GM12874 (cell line): Measurements from ENCODE around the gene TPRG1.

Source experiments
- TF ChIP-seq, protein P1 (sequence below): IDR thresholded peaks from 2 replicates; pipeline ENCODE4 v1.5.1; 2011; ENCODE audit warnings: low read depth, mild to moderate bottlenecking, control low read depth, low read length, moderate library complexity; ENCODE audit not compliant: insufficient read depth

Gene TPRG1

DNA sequence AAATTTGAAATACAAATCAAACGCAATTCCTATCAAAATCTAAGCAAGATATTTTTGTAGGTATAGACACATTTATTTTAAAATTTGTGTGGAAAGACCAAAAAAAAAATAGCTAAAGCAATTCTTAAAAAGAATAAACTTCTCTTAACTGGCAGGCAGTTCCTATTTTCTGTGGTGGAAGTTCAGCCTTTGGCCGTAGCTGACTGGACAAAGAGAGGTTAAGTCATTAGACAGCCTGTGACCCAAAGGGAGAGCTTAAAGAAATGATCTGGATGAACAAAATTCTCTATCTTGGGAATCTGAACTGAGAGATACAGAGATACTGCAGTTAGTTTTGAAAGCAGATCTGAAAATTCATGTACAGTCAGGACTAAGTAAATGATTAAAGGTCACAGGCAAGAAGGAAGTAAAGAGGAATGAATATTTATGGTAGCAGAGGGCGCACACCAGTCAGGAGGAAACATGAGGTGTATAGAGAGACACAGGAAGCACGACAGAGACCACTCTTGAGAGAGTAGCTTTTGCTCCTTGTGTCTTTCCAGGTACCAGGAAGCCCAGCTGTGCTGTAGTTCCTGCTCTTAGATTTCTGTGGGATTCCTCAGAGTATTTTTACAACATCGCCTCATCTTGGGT lies 57.5 kb downstream of the TPRG1 start:
- TF ChIP-seq, protein P1, sequence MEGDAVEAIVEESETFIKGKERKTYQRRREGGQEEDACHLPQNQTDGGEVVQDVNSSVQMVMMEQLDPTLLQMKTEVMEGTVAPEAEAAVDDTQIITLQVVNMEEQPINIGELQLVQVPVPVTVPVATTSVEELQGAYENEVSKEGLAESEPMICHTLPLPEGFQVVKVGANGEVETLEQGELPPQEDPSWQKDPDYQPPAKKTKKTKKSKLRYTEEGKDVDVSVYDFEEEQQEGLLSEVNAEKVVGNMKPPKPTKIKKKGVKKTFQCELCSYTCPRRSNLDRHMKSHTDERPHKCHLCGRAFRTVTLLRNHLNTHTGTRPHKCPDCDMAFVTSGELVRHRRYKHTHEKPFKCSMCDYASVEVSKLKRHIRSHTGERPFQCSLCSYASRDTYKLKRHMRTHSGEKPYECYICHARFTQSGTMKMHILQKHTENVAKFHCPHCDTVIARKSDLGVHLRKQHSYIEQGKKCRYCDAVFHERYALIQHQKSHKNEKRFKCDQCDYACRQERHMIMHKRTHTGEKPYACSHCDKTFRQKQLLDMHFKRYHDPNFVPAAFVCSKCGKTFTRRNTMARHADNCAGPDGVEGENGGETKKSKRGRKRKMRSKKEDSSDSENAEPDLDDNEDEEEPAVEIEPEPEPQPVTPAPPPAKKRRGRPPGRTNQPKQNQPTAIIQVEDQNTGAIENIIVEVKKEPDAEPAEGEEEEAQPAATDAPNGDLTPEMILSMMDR: no peak

DNA sequence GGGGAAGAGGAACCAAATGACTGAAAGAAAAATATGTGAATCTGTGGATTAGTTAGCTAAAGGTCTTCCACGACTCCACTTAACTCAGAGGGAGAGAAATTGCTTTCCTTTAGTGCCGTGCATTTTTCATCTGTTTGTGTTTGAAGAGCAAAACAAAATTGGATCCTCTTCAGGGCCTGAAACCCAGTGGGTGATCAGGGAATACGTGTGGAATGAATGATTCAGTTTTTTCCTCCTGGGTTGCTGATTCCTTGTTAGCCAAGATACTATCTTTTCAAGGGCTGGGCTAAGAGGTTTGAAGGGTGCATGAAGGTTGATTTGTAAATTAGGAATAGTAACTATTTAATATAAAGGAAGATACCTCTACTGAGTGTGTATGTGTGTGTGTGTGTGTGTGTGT lies 61.0 kb downstream of the TPRG1 start:
- TF ChIP-seq, protein P1: no peak

DNA sequence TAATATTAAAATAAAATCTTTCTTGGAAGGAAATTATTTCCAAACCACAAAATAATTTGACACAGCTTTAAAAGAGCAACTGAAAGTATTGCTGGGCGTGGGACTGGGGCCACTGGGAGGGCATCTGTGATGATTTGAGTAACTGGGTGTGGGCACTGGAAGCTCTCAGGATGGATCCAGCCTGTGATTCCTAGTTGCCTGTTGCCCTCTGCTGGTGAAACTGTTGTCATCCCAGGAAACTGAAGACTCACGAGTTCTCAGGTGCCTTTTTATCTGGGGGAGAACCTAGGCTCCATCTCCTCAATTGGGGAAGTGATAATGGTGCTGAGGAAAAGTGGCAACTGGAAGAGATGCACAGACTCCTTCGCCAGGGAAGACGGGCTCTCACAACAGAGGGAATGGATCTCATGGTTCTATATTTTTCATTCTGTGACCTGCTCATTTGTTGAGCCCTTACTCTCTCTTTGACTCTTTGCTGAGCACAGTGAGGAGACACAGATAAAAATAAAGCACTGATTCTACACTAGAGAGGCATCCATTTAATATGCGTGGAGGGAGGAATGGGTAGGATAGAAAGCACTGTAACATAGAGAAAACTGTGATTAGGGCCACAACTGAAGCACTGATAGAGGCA lies 61.6 kb downstream of the TPRG1 start:
- TF ChIP-seq, protein P1: 0 out of 2 replicates have a peak, but pooled peaks have one; percentile 24

DNA sequence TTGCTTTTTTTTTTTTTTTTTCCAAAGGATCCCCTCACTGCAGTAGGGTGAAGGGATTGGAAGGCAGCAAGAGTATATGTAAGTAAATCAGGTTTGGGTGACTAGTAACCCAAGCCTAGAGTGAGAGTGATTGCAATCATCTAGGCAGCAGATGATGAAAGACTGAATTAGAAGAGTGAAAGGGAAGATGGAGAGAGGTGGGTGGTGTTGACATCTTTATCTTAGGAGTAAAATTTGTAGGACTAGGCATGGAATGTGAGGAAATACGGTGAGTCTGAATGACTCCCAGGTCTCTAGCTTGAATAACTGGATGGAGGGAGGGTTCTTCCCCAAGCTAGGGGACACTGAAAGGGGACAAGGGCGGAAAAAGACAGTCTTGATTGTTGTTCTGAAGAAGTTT lies 63.4 kb downstream of the TPRG1 start:
- TF ChIP-seq, protein P1: no peak

DNA sequence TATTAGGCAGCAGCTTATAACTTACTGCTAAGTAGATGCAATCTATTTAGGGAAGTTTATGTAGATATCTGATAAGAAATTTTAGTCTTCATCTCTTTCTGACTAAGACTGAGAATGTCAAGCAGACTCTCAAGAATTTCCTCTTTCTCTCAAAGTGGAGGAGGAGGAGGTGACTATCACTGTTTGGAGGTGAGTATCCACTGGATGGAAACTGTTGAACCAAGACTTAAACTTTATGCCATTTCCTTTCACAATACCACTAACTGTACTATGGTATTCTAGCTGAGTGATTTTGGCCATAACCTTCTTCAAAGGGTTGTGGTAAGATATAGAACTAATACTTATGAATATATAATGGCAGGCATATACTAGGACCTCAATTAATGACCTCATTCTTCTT lies 64.6 kb downstream of the TPRG1 start:
- TF ChIP-seq, protein P1: no peak

DNA sequence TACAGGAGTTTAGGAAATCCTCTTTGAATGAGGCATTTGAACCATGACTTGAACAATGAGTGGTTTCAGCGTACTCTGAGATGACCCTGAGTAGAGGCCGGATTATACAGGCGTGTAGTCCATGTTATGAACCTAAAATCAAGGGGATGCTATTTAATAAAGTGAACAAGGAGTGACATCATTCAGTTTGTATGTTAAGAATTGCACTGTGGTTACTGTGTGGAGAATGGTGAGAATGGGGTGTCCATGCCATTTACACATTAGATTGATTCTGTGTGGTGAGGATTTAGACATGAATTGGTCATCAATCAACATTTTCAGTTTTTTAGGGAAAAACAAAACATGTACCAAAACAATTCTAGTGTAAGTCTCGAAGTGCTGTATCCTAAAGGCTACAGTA lies 65.8 kb downstream of the TPRG1 start:
- TF ChIP-seq, protein P1: no peak

DNA sequence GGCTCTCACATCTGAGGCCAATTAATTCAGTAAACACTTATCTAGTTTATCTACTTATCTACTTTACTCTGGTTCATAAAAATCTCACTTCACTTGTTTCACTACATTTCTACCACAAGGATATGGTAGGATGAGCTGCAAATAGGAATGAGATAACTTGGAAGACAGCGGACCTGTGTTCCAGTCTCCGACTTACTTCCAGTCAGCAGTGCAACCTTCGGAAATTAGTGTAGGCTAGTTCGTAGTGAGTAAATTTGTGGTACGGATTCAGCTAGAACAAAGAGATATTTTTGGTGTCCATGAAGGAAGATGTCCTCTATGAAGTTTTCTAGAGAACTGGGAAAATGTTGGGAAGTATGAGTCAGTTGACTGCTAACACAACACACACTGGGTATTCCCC lies 66.3 kb downstream of the TPRG1 start:
- TF ChIP-seq, protein P1: no peak
